Measurements from ENCODE around the gene DIP2A.

GRCh38 chr21:46498335-46499050 is 39.8 kb downstream of the DIP2A start:
- TF ChIP-seq EZH2phosphoT487 (conservative IDR thresholded peaks at IDR 0.05; ENCODE audit: low read length) (no peak), CTCF (IDR thresholded peaks at IDR 0.05; ENCODE audit: insufficient read depth, low read length, poor library complexity, severe bottlenecking) (no peak)

Measured in SU-DHL-6 (cell line).